NCI-H146 treated with DMSO at 0.1 percent for 48 hours (cell line): Measurements from ENCODE around the gene TMEM219.

Experiments used
- DNase-seq: peaks from one replicate; lab custom pipeline; 2025; ENCODE audit not compliant: unreplicated experiment; lab: John Stamatoyannopoulos, UW

Gene TMEM219

GRCh38 chr16:29978564-29979270 lies 16.8 kb downstream of the TMEM219 start:
- no peak for DNase-seq

- no peak for DNase-seq
These were observed 20.9 kb downstream of the TMEM219 start for GRCh38 chr16:29982560-29983419.

GRCh38 chr16:29983420-29984136 lies 21.7 kb downstream of the TMEM219 start:
- DNase-seq: no peak

GRCh38 chr16:29984137-29984763 lies 22.4 kb downstream of the TMEM219 start:
- DNase-seq: no peak

GRCh38 chr16:29984764-29985147 lies 22.9 kb downstream of the TMEM219 start:
- DNase-seq: no peak

GRCh38 chr16:29985271-29985811 lies 23.5 kb downstream of the TMEM219 start:
- DNase-seq: no peak

GRCh38 chr16:29986231-29986630 lies 24.4 kb downstream of the TMEM219 start:
- DNase-seq: no peak

GRCh38 chr16:29986931-29987330 lies 25.1 kb downstream of the TMEM219 start:
- DNase-seq: no peak

- no peak for DNase-seq
These were observed 25.6 kb downstream of the TMEM219 start for GRCh38 chr16:29987371-29988085.

- DNase-seq: no peak
These were observed 26.6 kb downstream of the TMEM219 start for GRCh38 chr16:29988346-29989075.

- no peak for DNase-seq
These were observed 27.4 kb downstream of the TMEM219 start for GRCh38 chr16:29989111-29989858.

- no peak for DNase-seq
These were observed 28.2 kb downstream of the TMEM219 start for GRCh38 chr16:29990034-29990433.

GRCh38 chr16:29990883-29991570 lies 29.1 kb downstream of the TMEM219 start:
- DNase-seq: no peak

GRCh38 chr16:29991571-29991904 lies 29.7 kb downstream of the TMEM219 start:
- DNase-seq: no peak

- no peak for DNase-seq
These were observed 30.6 kb downstream of the TMEM219 start for GRCh38 chr16:29992344-29992967.

- no peak for DNase-seq
These were observed 31.5 kb downstream of the TMEM219 start for GRCh38 chr16:29993191-29993902.

- DNase-seq: no peak
These were observed 32.2 kb downstream of the TMEM219 start for GRCh38 chr16:29993903-29994599.
